CD4-positive, alpha-beta T cell treated with Interleukin-2 at 100 ng/mL for 4 hours (primary cell): ENCODE measurements around the gene PUDP.
"Not testable (repeated sequence)": the region's sequence is repeated elsewhere in the genome, so short reads cannot be mapped to it uniquely, and the experiment has no call there.

Source experiments
- DNase-seq: peaks from one replicate; pipeline ENCODE4 v3.0.0-alpha.2; 2020; ENCODE audit warnings: low spot score

Gene PUDP

DNA sequence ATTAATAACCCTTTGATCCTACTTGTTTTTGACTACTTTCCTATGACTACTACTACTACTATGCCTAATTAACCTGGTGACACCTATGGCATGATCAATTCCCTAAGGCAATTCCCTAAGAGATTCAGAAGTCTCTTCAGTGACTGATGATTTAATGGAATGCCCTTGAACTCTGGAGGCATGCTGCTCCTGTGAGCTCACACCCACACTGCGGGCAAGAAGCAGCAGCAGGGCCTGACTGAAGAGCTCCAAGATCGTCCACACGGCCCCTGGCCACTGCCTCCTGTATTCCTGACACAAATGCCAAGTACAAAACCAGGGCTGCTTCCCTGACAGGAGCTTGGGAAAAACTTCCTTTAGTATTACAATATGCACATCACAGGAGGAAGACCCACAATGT is 74.6 kb downstream of the PUDP start:
- no peak for DNase-seq

DNA sequence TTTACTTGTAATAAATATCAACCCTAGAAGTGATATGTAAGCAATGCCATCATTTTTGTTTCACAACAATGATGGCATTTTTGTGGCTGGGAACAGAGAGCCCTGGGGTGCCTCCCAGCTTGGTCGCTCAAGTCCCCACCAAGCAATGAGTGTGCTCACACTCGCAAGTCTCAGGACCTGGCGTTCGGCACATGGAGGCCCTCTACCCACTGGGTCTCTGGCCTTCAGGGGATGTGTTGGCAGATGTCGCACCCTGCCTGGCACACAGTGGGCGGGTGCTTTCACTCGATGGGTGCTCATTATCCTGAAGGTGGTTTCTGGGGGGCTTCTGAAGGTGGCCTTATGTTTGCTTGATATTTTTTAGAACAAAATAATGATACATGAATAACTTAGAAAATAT is 75.1 kb downstream of the PUDP start:
- DNase-seq, result no peak

DNA sequence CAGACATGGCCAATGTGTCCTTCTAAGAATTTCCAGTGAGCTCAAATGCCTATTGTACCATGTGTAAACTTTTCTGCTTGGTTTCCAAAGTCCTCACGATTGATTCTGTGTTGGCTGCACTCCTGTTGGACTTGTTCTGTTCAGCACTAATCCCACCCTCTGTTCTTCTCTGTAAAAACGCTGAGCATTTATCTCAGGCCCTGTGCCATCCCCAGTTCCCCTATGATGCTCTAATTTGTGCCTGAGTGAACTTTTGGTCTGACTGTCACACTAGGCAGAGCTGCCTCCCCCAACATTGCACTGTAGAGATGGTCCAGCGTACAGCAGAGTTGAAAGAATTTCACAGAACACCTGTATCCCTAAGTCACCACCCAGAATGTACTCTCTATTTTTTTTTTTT is 76.6 kb downstream of the PUDP start:
- no peak for DNase-seq

DNA sequence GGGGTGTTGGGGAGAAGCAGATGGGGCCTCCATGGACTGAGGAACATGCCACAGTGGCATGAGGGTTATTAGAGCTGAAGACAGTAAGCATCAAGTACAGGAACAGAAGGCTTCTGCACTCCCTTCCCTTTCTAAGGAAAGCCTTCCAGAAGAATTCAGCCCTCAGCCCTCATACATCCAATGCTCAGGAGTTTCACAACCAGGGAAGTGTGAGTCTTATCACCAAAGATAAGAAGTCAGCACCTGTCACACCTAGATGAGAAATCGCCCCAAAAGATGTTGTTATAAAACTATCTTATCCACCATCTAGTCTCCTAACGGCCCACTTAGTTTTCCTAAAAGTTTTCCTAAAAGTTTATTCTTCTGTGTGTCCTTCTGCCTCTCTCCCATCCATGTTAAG is 78.4 kb downstream of the PUDP start:
- DNase-seq, result no peak

DNA sequence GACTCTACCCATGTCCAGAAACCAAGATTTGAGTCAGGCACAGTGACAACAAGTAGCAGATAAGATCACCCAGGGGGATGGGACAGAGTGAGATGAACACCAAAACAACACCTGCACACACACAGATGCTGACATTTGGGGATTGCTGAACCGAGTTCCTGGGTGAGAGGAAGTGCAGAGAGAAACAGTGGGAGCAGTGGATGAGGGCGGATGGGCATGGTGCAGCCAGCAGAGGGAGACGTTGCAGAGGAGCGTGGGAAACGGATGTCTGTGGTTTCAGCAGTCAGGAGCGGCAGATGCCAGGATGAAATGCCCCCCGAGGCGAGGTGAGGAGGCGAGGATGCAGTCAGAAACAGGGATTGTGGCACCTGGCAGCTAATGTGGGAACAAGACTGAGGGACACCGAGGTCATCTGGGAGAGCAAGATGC is 79.0 kb downstream of the PUDP start:
- DNase-seq, result no peak

DNA sequence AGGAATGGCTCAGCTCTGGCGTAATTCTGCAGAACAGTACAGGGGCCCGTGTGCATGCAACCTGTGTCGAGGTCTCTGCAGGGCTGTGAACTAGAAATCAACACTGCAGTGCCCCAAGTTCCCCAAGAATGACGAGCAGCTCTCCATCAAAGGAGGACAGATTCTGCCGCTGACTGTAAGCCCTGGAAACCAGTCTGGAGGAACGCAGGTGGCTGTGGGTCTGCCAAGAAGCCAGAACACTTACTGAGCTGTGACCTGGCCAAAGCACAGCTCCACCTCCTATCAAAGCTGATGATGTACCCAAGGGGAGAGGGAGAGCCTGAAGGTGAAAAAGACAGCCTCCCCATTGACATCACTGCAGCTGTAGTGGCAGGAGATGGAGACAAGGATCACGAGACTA is 80.7 kb downstream of the PUDP start:
- DNase-seq, result no peak

DNA sequence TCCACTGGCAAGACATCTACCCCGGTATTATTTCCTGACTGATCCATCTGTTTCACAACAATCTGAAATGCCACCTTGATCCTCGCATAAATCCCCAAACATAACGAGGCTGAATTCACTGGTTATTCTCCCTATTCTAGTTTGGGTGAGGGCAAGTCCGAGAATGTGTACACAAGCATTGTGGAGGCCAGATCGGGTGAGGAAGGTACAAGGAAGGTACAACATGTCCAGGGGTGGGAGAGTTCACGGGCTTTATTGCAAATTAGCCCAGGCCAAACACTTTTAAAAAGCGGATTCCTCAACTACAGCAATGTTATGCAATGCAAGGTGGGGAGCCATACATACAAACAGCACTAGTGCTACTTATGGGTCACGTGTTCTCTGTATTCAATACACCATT is 82.5 kb downstream of the PUDP start:
- no peak for DNase-seq

DNA sequence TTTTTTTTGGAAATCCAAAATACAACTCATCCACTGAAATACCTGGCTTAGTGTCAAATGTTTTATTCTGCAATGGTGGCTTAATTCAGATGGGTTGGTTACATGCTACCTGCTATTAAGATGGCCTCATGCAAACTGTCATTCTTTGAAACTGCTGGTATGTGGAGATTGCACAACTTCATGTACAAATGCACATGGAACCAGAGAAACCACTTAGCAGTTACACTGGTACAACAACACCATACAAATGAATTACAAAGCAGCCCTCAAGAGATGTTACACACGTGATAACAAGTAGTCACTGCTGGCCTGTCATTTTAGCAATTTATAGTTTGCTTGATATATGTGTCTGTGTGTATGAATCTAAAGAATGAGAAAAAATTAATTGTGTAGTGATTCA is 85.0 kb downstream of the PUDP start:
- DNase-seq, result no peak

DNA sequence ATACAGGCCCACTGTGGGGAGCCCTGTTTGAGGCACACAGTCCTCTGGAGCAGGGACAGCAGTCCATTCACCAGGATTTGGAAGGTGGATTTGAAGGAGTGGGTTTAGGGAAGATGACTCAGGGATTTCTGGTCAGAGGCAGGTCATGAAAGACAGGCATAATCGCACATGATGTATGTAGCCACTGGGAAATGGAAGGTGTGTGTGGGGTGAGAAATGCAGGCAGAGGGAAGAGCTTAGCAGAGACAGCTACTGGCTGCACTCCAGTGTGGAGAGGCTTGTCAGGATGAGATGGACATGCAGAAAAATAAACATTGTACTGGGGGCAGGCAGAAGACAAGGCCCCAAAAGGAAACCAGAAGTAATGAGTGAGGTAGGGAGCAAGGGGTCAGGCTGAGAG is 85.7 kb downstream of the PUDP start:
- DNase-seq, result no peak

DNA sequence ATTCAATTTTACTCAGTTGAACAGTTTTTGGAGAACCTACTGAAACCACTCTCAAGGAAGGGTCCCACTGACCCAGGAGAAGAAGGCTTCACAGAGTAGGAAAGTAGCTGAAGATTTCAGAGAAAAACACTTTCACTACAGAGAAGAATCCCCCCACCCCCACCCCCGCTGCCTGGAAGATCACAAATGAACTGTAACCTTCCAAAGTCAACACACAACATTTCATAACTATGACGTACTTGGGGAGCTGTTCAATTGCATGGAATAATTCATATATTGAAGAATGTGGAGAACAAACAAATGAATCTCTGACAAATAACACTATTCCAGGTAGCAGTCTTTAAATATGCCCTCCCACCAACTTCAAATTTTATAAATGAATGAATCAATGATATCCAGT is 86.5 kb downstream of the PUDP start:
- no peak for DNase-seq

DNA sequence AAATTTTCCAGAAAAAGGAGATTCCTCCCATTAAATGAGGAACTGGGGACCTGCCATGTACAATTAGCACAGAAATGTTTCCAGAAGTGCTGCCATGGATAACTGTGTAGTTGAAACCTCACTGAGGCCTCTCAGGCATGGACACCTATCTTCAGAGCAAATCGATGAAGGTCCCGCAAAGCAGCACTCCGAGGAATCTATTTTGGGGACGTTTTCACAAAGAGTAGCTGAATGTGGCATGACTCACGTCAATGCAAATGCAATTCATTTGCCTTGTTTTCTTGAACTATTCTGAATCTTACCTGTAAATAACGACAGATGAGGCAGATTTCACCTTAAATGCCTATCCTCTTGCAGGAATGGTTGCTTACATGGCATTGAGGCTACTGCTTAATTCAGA is 87.5 kb downstream of the PUDP start:
- no peak for DNase-seq

DNA sequence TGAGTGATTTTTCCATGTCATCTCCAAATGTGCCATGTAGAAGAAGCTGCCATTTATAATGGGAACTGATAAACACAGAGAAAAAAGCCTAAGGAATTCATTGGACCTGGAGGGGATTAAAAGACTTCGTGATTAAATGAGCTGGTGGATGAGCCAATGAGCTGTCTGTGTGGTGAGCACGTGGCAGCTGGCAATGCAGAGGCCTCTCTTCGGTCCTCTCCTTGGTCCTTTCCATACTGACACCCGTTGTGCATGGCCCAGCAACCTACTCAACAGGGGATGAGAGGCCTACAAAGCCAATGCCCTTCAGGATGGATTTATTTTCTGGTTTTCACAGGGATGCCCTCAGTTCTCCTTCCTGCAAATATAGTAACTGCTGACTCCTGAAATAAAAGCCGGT is 88.1 kb downstream of the PUDP start:
- no peak for DNase-seq

DNA sequence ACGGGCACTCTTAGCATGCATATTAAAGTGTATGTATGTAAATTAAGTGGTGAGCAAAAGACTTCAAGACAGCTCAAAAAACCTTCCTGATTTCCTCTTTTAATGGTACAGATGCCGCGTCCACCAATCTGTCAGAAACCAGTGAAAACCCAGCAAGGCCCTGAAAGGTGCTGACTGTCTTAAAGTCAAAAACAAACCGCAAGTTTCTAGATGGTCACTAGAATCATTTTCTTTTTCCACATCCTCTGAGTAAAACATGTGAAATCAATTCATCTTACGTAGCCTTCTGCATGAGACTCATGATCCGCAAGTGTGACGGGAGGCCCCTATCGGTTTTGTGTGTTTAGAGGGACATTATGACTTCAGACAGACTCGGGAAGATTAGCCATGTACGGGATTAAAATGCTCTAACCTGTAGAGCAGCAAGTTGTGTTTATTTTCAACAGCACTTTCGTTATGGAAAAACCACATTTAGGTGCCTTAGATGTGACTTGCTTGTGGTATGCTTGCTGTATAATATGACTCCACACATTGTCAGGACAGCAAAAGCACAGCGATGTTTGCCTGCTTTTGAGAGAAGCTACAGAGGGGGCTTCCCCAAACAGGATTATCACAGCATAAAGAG is 88.6 kb downstream of the PUDP start:
- DNase-seq, result no peak

DNA sequence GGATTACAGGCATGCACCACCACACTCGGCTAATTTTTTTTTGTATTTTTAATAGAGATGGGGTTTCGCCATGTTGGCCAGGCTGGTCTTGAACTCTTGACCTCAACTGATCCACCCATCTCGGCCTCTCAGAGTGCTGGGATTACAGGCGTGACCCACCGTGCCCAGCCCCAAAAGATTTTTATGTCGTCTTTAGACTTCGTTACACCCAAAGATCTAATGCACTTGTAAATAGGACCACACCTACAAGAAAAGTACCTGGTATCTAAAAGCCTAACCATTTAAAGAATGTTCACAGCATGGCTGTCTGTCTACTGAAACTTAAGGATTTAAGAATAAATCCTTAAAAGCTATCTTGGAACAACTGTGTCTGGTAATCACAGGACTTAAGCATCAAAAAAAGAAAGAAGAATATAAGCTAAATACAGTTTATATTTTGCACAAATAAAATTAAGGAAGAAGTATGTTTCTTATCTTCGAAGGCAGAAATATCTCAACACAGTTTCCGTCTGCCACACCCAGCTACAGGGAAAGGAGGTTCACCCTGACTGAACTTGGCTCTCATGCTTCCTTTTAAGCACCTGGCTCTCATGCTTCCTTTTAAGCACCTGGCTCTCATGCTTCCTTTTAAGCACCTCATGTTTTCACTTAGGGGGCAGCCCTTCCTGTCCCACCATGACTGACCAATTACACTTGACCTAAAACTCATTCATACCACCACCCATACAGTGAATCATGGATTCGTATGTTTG is 92.4 kb downstream of the PUDP start:
- no peak for DNase-seq

DNA sequence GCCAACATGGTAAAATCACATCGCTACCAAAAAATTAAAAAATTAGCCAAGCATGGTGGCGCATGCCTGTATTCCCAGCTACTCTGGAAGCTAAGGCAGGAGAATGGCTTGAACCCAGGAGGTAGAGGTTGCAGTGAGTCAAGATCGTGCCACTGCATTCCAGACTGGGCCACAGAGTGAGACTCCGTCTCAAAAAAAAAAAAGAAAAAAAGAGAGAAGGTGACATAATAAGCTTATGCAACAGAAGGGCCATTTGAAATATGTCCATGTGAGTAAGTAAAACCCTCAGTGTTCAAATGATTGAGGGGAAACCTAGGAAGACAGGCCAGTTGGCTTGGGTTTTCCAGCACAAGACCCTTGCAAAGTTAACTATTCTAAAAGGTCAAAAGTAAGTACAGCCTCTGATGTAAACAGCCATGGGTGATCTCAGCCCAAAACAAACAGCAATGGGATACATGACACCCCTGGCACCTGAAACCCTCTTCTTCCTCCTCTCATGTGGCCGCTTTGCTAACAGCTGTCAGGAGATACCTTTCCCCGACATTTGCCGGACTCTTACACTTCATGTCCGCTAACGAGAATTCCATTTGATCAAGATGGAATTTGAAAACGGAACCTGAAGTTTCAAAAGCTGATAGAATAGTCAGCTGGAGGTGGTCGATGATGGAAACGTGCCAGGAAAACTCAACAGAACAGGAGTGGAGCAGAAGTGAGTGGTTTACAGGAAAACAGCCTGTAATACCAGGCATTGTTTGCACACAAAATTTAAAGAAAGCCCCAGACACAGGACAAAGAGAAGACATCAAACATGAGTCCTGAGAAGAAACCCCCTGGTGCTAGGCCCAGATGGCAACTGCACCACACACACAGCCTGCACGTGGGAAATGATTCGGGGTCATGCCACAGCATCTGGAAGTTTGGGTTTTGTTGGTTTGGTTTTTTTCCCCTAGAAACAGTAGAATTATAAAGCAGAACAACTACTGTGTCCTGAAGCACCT is 93.4 kb downstream of the PUDP start:
- DNase-seq, result no peak

DNA sequence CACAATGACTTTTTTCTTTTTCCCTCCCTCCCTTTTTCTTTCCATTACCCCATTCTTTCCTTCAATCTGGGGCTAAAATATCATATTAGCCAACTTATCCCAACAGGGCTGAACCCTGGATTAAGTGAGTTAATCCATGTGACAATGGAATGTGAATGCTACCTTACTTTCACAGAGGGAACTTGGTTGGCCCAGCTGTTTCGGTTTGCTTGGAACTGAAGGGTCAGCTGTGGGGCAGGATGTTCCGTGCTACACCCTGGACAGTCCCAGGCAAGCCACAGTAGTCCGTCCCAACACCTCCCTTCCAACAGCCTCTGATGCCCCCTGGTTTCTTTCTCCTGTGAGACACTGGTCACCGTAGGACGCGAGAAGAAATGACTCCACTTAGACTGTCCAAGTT is 95.4 kb downstream of the PUDP start:
- DNase-seq, result no peak

DNA sequence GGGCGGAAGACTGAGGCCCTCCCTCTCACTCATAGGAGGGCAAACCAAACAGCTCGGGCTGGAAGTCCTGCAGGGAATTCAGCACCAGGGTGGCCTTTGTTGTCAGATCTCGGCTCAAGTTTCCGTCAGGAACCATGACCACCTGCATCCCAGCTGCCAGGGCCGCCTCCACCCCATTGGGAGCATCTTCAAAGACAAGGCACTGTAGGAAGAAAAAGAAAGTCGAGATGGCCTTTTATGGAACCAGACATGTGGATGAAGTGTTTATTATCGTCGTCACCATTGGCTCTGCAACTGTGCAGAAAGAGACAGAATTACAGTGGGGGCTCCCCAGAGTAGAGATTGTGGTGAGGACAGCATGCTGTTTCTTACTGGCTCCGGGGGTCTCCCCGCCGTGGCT is 97.7 kb downstream of the PUDP start:
- no peak for DNase-seq

DNA sequence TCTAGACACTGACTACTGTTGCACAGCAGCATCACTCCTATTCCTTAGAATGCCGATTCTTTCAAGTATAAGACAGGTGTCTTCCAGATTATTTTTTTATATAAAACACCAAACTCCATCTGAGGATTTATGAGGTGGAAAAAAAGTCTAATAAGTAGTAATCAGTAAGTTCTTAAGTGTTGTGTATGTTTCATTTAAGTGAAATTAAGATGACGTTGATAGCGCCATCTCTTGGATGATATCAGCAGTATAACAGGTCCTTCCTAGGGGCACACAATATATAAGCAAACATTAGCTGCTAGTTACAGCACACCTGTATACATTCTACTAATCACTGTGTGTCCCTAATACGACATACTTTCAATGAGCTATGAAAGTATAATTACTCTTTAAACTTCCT is 100.0 kb downstream of the PUDP start:
- DNase-seq, result no peak

DNA sequence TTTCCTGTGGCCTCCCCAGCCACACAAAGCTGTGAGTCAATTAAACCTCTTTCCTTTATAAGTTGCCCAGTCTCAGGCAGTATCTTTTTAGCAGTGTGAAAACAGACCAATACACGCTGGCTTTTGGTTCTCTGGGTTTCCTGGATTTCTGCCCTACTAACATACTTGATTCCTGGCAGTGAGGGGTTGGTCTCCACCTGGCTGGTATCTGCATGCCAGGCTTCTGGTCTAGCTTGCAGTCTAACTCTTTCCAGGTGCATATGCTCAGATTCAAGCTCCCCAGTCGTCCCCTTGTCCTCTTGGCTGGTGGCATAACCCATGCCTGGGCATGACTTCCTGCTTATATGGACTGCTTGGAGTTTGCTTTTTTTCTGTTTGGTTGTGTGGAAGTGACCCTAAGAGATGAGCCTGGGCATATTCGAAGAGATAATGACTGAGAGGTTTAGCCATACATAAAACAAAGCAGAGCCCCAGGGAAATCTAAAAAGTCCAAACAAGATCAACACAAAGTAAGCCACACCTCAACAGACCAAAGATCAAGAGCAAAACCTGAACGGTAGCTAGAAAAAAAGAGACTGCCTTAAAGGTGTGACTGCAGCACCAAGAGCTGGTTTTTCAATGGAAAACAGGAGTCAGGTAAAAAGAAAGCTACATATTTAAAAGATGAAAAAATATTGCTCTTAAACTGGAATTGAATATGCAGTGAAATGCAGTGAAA is 102.6 kb downstream of the PUDP start:
- DNase-seq, result no peak

DNA sequence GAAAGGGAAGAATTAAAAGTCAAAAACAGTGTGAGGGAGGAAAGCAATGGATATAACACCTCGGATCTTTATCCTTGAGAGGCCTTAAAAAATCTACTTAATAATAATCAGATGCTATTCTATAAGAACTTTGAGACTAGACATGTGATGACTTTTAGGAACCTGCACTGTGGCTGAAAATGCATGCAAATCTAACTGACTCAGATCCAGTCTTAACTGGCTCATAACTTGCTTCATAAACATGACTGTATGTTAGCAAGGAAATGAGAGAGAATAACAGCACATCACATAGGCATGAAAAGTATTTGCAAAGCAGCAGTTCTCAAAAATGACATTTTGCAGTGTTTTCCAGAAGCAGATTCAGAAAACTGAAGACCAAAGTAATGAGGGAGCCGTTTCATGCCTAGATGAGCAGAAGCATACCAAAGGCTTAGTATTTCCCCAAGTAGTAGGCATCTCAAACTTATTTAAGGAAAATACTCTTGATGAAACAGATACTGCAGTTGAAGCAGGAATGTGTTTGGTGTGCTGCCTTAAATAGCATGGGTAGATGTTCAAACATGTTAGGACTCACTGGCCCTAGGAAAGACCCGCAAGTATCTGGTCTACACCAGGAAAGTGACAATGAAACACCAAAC is 104.0 kb downstream of the PUDP start:
- DNase-seq, result not testable (repeated sequence)

DNA sequence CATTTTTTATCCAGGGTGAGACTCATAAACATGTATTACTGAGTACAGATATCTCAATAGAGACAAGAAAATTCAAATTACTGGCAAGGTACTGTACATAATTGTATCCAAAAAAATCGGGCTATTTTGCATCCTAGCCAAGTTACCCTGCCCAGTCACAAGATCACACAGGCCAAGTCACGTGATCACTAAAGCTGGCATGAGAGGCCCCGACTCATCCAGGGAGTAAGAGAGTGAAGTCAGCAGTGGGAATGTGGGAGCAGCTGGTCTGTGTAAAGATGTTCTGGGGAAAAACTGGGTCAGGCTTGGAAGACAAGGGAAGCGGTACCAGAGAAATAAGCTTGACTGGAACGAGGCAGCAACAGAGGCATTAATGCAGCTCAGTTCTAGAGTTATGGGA is 119.7 kb downstream of the PUDP start:
- DNase-seq, result no peak

DNA sequence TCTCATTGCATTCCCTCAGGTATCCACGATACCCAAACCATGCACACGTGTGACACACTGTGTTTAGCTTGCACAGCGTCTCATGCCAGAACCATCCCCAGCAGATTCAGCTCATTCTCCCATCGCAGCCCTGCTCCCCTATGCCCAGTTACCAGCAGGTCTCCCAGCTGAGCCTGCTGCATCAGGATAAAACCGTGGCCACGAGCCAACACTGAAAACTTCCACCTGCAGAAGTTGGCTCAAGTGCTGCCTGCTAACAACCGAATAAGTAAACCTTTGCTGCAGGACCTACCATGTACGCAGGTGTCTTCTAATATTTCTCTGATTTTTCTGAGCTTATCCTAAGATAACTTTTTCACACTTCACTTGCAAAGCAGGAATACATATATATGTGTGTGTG is 120.9 kb downstream of the PUDP start:
- DNase-seq, result no peak
